GM15510 (cell line): ENCODE data around the gene CLCN2.

Experiments used
- POLR2A ChIP-seq: IDR thresholded peaks from 3 replicates; pipeline ENCODE4 v1.6.1; 2011; ENCODE audit warnings: borderline replicate concordance; ENCODE audit not compliant: insufficient read length; ENCODE audit errors: extremely low read depth

The CLCN2 gene

GRCh38 chr3:184384856-184385422 is 23.5 kb upstream of the CLCN2 start:
- TF ChIP-seq POLR2A = no peak

DNA sequence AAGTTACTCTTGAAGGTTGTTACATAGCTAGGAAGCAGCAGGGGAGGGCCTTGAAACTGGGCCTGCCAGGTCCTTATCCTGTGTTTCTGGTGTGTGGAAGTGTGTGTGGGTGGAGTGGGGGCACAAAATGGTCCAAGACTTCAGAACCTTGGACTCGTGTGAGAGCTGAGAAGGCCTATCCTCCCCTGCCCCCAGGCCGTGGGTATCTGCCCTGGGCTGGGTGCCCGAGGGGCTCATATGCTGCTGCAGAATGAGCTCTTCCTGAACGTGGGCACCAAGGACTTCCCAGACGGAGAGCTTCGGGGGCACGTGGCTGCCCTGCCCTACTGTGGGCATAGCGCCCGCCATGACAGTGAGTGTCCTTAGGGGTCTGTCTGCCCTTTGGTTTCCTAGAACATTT is 22.9 kb upstream of the CLCN2 start:
- no peak for TF ChIP-seq POLR2A

DNA sequence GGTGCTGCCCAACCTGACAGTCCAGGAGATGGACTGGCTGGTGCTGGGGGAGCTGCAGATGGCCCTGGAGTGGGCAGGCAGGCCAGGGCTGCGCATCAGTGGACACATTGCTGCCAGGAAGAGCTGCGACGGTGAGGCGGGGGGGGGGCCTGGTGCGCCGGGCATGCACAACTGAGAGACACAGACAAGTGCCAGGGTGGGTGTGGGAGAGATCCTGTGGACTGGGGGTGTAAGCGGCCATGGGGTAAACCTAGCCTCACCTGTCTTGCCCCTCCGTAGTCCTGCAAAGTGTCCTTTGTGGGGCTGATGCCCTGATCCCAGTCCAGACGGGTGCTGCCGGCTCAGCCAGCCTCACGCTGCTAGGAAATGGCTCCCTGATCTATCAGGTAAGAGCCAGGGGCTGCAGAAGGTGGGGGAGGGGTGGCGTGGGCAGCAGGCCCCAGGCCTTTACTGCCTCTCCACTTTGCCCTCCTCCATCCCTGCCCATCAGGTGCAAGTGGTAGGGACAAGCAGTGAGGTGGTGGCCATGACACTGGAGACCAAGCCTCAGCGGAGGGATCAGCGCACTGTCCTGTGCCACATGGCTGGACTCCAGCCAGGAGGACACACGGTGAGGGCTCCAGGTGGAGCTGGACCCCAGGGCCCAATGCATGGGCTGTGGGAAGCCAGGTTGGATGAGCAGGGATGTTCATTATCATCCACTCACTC is 21.8 kb upstream of the CLCN2 start:
- TF ChIP-seq POLR2A = no peak

DNA sequence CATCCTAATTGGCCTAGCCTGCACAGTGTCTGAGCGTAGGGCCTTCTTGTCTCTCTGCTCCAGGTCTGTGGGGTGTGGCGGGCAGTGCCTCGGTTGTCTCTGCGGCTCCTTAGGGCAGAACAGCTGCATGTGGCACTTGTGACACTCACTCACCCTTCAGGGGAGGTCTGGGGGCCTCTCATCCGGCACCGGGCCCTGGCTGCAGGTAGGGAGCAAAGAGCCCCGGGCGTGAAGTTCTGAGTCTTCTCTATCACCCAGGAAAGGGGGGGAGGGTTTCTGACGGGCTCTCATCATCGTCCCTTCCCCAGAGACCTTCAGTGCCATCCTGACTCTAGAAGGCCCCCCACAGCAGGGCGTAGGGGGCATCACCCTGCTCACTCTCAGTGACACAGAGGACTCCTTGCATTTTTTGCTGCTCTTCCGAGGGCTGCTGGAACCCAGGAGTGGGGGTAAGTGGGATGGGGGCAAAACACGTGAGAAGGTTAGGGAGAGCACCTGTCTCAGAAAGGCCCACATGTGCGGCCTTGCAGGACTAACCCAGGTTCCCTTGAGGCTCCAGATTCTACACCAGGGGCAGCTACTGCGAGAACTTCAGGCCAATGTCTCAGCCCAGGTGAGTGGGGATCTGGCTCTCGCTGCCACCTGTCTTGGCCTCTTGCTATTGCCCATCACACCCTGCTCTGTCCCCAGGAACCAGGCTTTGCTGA is 21.1 kb upstream of the CLCN2 start:
- TF ChIP-seq POLR2A = no peak

DNA sequence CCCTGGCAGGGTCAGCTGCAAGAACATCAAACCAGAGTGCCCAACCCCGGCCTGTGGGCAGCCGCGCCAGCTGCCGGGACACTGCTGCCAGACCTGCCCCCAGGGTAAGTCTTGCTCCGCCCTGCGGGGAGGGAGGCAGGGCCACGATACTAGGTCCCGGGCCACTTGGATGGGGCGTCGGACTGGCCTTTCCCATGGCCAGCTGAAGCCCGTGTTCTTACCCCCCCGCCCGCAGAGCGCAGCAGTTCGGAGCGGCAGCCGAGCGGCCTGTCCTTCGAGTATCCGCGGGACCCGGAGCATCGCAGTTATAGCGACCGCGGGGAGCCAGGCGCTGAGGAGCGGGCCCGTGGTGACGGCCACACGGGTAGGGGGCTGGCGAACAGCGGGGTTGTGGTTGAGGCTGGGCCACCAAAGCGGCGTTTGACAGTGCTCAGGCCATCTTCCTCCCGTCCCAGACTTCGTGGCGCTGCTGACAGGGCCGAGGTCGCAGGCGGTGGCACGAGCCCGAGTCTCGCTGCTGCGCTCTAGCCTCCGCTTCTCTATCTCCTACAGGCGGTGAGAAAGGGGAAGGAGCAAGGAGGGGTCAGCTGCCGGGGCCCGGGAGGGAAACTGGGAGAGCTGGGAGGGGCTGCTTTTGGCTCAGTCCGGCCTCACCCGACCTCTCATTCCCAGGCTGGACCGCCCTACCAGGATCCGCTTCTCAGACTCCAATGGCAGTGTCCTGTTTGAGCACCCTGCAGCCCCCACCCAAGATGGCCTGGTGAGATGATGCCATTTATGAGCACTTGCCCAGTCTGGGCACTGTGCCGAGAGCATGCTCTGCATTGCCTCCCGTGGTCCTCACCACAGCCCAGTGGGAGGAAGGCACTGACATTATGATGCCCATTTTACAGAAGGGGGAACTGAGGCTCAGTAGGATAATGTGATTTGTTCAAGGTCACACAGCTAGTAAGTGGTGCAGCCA is 20.1 kb upstream of the CLCN2 start:
- no peak for TF ChIP-seq POLR2A

DNA sequence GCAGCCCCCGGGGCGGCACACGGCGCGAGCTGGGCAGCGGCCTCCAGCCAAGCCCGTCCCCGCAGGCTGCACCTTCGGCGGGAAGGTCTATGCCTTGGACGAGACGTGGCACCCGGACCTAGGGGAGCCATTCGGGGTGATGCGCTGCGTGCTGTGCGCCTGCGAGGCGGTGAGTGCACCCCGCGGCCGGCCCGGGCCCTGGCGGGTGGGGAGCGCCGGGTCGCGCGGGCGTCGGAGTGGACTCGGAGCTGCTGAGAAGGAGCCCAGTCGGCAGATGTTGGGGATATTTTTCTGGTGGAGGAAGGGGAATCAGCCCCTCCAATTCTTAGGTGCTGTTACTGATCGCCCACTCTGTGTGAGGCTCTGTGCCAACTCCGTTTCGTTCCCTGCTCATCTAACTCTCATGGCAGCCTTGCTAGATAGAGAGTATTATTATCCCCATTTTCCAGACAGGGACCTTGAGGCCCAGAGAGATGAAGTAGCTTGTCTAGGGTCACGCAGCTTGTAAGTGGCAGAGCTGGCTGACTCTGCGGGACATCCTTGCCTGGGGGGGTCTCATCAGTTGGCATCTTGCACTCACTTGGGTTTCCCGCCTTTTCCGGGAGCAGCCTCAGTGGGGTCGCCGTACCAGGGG is 19.3 kb upstream of the CLCN2 start:
- TF ChIP-seq POLR2A = no peak

DNA sequence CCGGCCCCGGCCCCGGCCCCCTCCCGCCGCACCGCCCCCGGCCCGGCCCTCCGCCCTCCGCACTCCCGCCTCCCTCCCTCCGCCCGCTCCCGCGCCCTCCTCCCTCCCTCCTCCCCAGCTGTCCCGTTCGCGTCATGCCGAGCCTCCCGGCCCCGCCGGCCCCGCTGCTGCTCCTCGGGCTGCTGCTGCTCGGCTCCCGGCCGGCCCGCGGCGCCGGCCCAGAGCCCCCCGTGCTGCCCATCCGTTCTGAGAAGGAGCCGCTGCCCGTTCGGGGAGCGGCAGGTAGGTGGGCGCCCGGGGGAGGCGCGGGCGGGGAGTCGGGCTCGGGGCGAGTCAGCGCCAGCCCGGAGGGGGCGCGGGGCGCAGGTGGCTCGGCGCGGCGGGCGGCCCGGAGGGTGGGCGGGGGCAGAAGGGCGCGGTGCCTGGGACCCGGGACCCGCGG is 18.8 kb upstream of the CLCN2 start:
- TF ChIP-seq POLR2A = no peak

- no peak for TF ChIP-seq POLR2A
Observed at GRCh38 chr3:184379358-184380184, 18.2 kb upstream of the CLCN2 start, which contains the start of gene CHRD. TSS of gene CHRD (plus strand) at chr3:184380054. CDS start at chr3:184380319, 265 bp downstream.

DNA sequence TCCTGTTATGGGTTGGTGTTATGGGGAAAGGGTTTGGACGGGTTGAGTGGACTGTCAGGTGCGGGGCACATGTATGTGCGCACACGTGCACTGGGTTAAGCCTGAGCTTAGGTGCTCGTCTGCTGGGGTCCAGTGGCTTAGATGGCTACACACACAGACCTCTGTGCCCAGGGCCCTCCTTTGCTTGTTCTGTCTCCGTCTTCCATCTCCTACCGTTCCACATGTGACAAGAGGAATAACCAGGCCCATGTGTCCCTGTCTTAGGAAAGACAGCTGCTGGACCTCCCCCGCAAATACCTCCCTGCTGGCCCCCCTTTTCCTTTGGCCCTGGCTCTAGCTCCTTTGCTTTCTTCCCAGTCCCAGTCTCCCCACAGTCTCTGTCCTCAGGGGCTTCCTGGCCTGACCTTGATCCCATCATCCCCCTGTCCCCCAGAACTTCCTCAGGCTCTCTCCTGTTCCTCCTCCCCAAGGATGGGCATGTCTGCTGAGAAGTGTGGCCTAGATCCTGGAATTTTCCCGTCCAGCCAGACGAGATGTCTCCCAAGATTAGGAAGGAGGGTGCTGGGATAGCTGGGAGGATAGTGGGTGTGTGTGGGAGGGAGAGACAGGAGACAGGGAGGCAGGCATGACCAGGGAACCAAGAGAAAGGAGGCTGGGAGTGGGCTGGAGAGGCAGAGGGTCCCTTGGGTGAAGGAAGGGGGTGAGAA is 17.4 kb upstream of the CLCN2 start:
- TF ChIP-seq POLR2A = no peak

- no peak for TF ChIP-seq POLR2A
Observed at GRCh38 chr3:184377882-184378445, 16.6 kb upstream of the CLCN2 start, which contains the start of gene THPO. TSS of gene THPO (minus strand) at chr3:184378207. CDS start at chr3:184376259, 1,948 bp downstream.

DNA sequence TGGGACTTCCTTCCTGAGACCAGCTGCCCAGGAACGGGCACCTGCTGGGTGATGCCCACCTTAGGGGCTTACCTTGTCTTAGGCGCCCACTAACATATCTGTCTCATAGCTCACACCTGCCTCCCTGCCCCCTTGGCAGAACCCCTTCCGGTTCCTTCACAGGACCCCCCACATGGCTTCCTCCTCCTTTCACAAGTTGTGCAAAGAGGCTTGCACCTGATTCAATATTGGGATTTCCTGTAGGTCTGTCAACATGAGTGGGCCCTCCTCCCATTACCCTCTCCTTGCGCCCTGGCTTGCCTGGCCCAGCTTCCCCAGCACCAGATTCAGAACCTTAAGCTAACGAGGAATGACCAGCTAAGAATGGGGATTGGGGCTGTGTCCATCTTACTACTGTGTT is 16.0 kb upstream of the CLCN2 start:
- no peak for TF ChIP-seq POLR2A

DNA sequence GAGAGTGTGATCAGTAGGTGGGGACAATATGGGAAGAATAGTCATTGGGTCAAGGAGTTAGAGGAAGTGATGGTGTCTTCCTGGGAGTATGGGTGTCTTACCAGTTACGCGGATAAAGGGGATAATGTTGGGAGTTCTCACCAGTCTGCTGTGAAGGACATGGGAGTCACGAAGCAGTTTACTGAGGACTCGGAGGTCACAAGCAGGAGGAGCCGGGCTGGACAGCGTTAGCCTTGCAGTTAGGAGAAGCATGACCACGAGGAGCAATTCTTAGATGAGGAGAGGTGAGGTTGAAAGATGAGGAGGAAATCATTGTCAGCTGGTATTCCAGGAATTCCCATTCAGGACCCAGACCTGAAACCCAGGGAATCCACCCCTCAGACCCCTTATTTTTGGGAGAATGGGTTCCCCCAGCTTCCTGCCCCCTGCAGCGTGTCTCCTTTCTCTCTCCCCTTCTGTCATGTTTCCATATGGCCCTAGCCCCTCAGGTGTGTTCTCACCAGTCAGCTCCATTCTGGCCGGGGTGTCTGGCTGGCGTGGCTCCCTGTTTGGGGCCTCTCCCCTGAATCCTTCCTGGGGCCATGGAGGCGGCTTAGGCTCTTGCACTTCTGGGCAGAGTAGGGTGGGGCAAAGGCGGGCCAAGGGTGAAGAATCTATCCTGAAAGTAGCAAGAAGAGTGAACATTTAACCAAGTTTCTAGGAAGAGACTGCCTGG is 14.5 kb upstream of the CLCN2 start:
- TF ChIP-seq POLR2A = no peak

DNA sequence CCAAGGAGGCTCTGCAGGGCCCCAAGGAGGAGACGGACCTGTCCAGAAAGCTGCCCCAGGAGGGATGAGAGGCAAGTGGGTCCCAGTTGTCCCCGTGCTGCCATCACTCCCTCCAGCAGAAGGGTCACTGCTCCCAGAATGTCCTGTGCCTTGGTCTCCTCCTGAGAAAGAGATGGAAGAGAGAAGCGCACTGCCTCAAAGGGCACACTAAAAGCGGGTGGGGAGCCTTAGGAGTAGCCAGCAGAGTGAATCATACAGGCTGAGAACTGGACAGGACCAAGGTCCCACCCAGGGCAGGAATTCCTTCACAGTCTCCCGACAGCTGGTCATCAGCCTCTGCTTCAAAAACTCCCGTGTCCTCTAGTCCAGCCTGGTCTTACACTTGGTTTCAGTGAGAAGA is 12.0 kb upstream of the CLCN2 start:
- no peak for TF ChIP-seq POLR2A
